D721Med (cell line): ENCODE measurements around the gene COPRS.
A peak's percentile ranks its signal among the peaks of the same experiment; 100 is the strongest.

ENCODE experiments used
- DNase-seq: peaks from one replicate; pipeline ENCODE4 v3.0.0; 2011; ENCODE audit warnings: low spot score; ENCODE audit not compliant: insufficient read length
- FAIRE-seq: peaks from 2 replicates; lab custom pipeline; 2011; peaks lifted over from hg19 to GRCh38; lab: Jason Lieb, UNC
- TF ChIP-seq, protein P1 (sequence below): IDR thresholded peaks from 2 replicates; pipeline ENCODE4 v1.5.1; 2012; ENCODE audit warnings: mild to moderate bottlenecking, control low read depth; ENCODE audit not compliant: insufficient read depth; ENCODE audit errors: missing control alignments

Gene COPRS

DNA sequence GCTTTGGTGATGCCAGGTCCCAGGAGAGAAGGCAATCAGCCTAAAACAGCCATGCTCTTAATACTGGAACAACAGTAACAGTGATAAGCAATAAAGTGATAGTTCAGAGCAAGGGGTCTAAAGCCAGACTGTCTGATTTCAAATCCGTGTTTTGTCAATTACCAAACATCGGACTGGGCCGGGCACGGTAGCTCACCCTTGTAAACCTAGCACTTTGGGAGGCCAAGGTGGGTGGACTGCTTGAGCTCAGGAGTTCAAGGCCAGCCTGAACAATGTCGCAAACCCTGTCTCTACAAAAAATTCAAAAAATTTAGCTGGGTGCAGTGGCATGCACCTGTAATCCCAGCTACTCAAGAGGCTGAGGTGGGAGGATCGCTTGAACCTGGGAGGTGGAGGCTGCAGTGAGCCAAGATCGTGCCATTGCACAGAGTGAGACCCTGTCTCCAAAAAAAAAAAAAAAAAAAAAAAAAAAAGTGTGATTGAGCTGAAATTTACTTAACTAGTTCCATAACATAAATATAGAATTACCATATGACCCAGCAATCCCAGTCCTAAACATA lies 5.1 kb downstream of the COPRS start:
- FAIRE-seq (no peak), DNase-seq (no peak)
- TF ChIP-seq, protein P1, sequence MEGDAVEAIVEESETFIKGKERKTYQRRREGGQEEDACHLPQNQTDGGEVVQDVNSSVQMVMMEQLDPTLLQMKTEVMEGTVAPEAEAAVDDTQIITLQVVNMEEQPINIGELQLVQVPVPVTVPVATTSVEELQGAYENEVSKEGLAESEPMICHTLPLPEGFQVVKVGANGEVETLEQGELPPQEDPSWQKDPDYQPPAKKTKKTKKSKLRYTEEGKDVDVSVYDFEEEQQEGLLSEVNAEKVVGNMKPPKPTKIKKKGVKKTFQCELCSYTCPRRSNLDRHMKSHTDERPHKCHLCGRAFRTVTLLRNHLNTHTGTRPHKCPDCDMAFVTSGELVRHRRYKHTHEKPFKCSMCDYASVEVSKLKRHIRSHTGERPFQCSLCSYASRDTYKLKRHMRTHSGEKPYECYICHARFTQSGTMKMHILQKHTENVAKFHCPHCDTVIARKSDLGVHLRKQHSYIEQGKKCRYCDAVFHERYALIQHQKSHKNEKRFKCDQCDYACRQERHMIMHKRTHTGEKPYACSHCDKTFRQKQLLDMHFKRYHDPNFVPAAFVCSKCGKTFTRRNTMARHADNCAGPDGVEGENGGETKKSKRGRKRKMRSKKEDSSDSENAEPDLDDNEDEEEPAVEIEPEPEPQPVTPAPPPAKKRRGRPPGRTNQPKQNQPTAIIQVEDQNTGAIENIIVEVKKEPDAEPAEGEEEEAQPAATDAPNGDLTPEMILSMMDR: no peak

DNA sequence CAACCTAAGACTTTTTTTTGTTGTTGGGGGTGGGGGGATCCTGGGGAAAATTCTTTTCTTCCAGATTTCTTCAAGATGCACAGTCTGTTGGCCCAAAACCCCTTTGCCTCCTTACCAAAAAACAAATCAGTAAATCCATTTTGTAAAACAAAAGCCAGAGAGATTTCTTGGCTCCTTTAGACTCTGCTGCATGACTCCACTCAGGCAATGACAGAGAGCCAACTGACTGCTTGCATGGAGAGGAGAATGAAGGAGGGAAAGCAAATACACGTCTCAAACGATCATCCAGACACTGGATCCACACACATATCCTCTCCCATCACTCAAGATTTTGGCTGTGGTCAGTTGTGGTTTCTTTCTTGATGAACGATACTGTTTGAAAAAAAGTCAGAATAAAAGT lies 13.8 kb downstream of the COPRS start:
- DNase-seq: no peak
- TF ChIP-seq, protein P1: no peak
- FAIRE-seq: no peak

DNA sequence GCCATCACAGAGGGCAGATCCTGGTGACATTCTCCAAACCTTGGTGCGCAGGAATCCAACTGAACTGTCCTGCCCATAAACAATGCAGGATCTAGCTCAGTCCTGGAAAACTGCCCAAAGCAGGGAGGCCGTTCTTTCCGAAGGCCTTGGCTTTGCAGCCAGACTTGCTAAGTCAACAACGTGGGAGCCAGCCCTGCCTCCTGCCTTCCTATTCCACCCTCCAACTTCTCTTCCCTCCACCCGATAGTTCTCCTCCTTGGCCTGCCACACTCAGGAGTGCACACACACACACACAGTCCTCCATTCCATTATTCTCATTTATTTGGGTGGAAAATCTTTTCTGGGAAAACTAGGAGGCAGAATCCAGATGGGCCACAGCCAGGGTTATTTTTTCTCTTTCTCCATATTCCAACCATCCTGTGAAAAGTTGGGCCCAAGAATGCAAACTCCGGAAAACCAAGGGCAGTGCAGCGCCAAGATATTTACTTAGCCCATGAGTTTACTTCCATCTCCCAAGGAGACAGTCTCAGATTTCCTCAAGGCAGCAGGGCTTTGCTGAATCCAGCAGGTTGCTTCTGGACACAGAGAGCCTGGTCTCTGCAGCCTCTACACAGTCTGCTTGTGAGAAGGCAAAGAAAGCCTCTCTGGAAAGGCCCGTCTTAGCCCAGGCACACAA lies 15.8 kb downstream of the COPRS start:
- no peak for FAIRE-seq
- TF ChIP-seq, protein P1: no peak
- DNase-seq: no peak

DNA sequence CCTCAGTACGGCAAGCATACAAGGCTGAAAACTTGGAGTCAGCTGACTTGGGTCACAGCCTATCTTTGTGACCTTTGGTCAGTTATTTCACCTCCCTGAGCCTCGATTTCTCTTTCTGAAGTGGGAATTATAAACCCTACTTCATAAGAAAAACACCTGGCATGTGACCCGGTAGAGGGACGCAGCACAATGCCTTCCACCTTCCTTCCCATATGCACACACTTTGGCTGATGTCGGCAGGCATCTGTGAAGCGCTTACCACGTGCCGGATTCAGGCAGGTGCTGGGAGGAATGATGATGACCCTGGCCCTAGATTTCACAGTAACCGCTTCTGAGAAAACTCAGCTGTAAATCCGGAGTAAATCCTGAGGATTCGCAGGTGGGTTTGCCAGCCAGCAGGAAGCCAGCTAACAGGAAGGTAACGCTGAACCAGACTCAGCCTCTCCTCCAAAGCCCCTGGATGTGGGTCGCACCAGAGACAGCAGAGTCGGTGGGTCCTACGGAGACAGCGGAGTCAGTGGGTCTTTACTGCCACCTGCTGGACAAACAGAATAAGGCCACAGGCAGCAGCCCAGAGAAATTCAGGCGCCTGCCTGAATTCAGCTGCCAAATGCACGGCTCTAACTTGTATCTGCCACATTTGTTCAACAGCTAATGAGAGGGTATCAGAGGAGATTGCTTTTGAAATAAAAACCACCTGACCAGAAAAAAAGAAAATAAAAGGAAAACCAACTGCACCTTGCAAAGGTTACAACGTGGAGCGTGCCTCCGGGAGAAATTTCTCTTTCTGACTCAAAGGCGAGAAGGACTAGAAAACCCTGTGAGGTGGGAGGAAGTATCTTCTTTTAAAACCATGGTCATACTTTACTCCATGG lies 16.6 kb downstream of the COPRS start:
- DNase-seq (peak; percentile 58), FAIRE-seq (no peak)

DNA sequence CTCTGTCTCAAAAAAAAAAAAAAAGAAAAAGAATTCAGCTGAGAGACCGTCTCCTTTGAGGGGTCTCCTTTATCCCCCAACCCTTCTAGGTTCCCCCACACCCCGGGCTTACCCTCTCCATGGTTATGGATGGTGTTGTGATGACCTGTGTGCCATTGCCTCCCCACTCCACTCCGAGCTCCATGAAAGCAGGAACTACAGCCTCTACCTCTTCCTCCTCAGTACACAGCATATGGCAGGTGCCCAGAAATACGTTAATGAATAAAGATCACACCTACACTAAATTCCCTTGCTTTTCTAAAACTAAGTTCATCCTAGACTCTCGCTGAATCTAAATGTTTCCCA lies 17.2 kb downstream of the COPRS start:
- DNase-seq (no peak), FAIRE-seq (no peak)
- TF ChIP-seq, protein P1: no peak

More for the DNA sequence above, 16.6 kb downstream of the COPRS start:
- TF ChIP-seq, protein P1: peak; percentile 100

DNA sequence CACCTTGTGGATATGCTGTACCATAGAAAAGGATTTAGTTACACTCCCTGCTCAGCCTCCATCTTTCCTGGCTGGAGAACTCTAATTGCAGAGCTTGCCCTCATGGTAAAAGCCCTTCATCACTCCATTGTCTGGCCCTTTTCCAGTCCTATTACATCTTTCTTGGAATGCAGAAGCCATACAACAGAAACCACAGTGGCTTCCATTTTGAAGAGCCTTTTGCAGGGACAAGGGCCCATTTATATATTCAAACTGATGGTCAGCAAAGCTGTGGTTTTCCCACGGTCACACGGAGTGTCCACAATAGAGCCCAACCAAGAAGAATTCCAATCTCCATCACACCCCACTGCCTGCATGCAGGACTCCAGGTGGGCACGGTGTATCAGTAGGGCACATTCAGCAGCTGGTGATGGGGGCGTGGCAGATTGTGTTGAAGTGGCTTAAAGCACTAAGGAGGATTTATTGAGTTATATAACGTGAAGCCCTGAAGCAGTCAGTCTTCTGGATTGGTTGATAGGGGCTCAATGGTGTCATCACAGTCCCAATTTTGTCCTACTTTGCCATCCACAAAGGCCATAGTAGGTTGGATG lies 20.3 kb downstream of the COPRS start:
- no peak for DNase-seq

More for the DNA sequence above, 20.3 kb downstream of the COPRS start:
- FAIRE-seq: no peak
- TF ChIP-seq, protein P1: no peak
